ENCODE results near the gene EXOC4.
A peak's percentile ranks its signal among the peaks of the same experiment; 100 is the strongest.

Gene EXOC4

DNA sequence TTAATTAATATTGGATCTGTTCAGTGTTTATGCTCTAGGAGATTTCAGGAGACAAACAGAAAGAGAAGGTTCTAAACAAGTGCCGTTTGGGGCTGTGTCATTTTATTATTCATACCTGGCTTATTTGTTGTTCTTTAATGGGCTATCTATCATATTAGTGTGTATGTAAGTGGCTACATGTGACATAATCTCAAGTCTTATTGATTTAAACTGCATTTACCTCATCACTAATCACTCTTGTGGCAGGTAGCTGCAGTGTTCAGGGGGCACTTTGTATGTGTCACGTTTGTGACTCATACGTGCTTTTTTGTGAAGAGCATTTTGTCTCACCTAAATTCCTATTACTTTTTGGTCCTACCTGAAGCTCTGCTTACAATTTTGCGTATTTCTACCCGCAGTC is 95.4 kb downstream of the EXOC4 start:
- WGBS, result 91% methylated on average over 5 of the region's 5 CpGs
- H3K27me3 ChIP-seq (ENCODE audit: insufficient read depth, low read length), result no peaks in the 10 kb centered on the region
- H3K4me1 ChIP-seq (ENCODE audit: insufficient read depth, low read length), result peaks cover 27% of the 10 kb centered on the region
- H3K9ac ChIP-seq (ENCODE audit: low read depth, low read length), result no peak overlapping the region
- H3K9me3 ChIP-seq (ENCODE audit: insufficient read depth, low read depth, low read length), result peaks cover 17% of the 10 kb centered on the region; the same call in 1 of the 2 replicates
- H3K36me3 ChIP-seq (ENCODE audit: insufficient read depth, low read length), result 0 out of 2 replicates have a peak, but pooled peaks cover 5% of the 10 kb centered on the region
- no peak overlapping the region for H3K4me3 ChIP-seq (ENCODE audit: low read length)
- no peak overlapping the region for H3K27ac ChIP-seq (ENCODE audit: low read depth, low read length)

DNA sequence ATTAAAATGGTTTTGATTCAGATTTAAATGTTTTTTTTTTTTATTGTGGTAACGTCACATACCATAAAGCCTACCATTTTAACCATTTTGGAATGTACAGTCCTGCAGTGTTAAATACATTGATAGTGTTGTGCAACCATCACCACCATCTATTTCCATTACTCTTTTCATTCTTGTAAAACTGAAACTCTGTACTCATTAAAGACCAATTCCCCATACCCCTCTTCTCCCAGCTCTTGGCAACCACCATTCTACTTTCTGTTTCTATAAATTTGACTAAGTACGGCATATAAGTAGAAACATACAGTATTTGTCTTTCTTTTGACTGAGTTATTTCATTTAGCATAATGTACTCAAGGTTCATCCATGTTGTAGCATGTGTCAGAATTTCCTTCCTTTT is 96.2 kb downstream of the EXOC4 start:
- Histone ChIP-seq H3K36me3 (ENCODE audit: insufficient read depth, low read length) (0 out of 2 replicates have a peak, but pooled peaks cover 5% of the 10 kb centered on the region), H3K9ac (ENCODE audit: low read depth, low read length) (no peak overlapping the region), H3K4me3 (ENCODE audit: low read length) (no peak overlapping the region), H3K4me1 (ENCODE audit: insufficient read depth, low read length) (peaks cover 27% of the 10 kb centered on the region), H3K27ac (ENCODE audit: low read depth, low read length) (no peak overlapping the region), H3K27me3 (ENCODE audit: insufficient read depth, low read length) (no peaks in the 10 kb centered on the region), H3K9me3 (ENCODE audit: insufficient read depth, low read depth, low read length) (peaks cover 22% of the 10 kb centered on the region; the same call in 1 of the 2 replicates)
- 75% methylated on average over 1 of the region's 2 CpGs for WGBS

DNA sequence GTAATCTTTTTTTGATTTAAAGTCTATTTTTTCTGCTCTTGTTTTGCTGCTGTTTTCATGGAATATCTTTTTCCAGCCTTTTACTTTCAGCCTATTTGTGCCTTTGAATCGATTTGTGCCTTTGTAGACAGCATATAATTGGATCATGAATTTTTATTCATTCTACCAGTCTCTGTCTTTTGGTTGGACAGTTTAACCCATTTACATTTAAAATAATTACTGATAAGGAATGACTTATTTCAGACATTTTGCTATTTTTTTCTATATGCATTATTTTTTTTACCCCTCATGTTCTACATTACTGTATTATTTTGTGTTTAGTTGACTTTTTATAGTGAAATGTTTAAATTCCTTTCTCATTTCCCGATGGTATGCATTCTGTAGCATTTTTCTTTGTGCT is 99.6 kb downstream of the EXOC4 start:
- no peak overlapping the region for H3K27ac ChIP-seq (ENCODE audit: low read depth, low read length)
- peaks cover 22% of the 10 kb centered on the region; the same call in 1 of the 2 replicates for H3K9me3 ChIP-seq (ENCODE audit: insufficient read depth, low read depth, low read length)
- no peak overlapping the region for H3K9ac ChIP-seq (ENCODE audit: low read depth, low read length)
- WGBS, result 100% methylated on average over 1 of the region's 2 CpGs
- no peak overlapping the region for H3K4me3 ChIP-seq (ENCODE audit: low read length)
- H3K4me1 ChIP-seq (ENCODE audit: insufficient read depth, low read length), result peaks cover 17% of the 10 kb centered on the region
- H3K27me3 ChIP-seq (ENCODE audit: insufficient read depth, low read length), result no peaks in the 10 kb centered on the region
- H3K36me3 ChIP-seq (ENCODE audit: insufficient read depth, low read length), result peaks cover 5% of the 10 kb centered on the region; the same call in 1 of the 2 replicates

DNA sequence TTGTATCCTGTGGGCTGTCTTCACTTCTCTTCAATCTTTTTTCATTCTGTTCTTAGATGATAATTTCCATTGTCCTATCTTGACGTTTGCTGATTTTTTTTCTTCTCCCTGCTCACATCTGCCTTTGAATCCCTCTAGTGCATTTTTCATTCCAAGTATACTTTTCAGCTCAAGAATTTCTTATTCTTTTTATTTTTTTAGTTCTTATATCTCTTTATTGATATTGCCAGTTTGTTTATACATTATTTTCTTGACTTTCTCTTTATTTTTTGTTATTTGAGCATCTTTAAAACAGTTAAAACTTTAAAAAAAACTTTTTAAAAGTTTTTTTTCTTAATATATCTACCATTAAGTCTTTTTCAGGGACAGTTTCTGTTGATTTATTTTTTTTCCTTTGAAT is 100.9 kb downstream of the EXOC4 start:
- peaks cover 5% of the 10 kb centered on the region; the same call in 1 of the 2 replicates for H3K36me3 ChIP-seq (ENCODE audit: insufficient read depth, low read length)
- H3K9me3 ChIP-seq (ENCODE audit: insufficient read depth, low read depth, low read length), result peaks cover 22% of the 10 kb centered on the region; the same call in 1 of the 2 replicates
- peaks cover 21% of the 10 kb centered on the region for H3K4me1 ChIP-seq (ENCODE audit: insufficient read depth, low read length)
- no peak overlapping the region for H3K27ac ChIP-seq (ENCODE audit: low read depth, low read length)
- no peak overlapping the region for H3K4me3 ChIP-seq (ENCODE audit: low read length)
- H3K27me3 ChIP-seq (ENCODE audit: insufficient read depth, low read length), result no peaks in the 10 kb centered on the region
- WGBS, result 89% methylated on average over 1 of the region's 1 CpG
- no peak overlapping the region for H3K9ac ChIP-seq (ENCODE audit: low read depth, low read length)

DNA sequence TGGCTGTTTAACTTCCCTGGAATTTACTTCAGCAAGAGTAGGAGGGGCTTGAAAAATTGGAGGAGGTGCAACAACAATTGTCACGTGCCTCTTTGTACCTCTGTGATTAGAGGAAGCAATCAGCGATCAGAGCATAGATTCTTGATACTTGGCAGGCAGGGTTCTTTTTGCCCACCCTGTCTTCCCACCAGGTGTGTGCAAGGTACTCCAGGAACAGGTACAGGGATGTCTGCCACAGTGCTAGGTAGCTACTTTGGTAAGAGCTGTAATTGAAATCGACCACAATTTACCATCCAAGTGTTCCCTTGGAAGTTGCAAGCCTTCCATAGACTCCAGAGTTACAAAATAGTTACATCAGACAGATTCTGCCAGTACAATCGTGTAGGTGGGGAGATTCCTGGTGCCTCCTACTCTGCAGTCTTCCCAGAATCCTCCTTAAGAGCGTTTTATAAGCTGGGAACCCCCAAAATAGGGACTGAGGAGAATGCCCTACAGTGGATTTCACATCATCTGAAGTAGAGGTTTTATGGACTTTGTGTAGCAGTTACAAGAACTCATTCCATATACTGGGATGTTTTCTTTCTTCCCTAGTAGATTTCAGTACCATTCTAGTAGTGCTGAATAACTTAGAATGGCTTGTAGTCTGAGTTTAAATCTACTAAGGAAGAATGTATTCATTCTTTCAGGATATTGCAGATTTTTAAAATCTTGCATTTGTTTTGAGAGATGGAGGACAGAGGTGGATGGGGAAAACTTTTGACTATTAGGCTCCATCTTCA is 101.9 kb downstream of the EXOC4 start:
- H3K4me3 ChIP-seq (ENCODE audit: low read length), result no peak overlapping the region
- no peak overlapping the region for H3K27ac ChIP-seq (ENCODE audit: low read depth, low read length)
- no peak overlapping the region for H3K9ac ChIP-seq (ENCODE audit: low read depth, low read length)
- H3K4me1 ChIP-seq (ENCODE audit: insufficient read depth, low read length), result peaks cover 30% of the 10 kb centered on the region
- H3K9me3 ChIP-seq (ENCODE audit: insufficient read depth, low read depth, low read length), result peaks cover 22% of the 10 kb centered on the region; the same call in 1 of the 2 replicates
- WGBS, result 88% methylated on average over 5 of the region's 5 CpGs
- H3K27me3 ChIP-seq (ENCODE audit: insufficient read depth, low read length), result no peaks in the 10 kb centered on the region
- peaks cover 5% of the 10 kb centered on the region; the same call in 1 of the 2 replicates for H3K36me3 ChIP-seq (ENCODE audit: insufficient read depth, low read length)

DNA sequence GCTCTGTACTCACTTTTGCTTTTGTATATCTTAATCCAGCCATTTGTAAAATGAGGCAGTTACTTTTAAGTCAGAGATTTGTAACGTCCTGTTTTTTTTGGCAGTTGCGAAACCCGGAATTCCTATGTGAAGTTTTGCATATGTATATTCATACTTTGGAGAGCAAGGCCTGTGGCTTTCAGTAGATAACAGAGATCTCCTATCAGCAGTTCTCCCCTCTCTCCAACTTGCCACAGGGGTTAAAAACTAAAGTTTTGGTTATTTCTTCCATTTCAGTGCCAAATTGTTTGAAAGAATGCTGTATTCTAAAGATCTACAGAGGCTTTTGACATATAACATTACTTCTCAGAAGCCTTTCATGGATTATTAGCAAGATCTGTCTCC is 102.4 kb downstream of the EXOC4 start:
- Histone ChIP-seq H3K4me1 (ENCODE audit: insufficient read depth, low read length) (peaks cover 36% of the 10 kb centered on the region), H3K27ac (ENCODE audit: low read depth, low read length) (no peak overlapping the region), H3K9ac (ENCODE audit: low read depth, low read length) (no peak overlapping the region), H3K4me3 (ENCODE audit: low read length) (no peak overlapping the region), H3K27me3 (ENCODE audit: insufficient read depth, low read length) (no peaks in the 10 kb centered on the region), H3K36me3 (ENCODE audit: insufficient read depth, low read length) (peaks cover 5% of the 10 kb centered on the region; the same call in 1 of the 2 replicates), H3K9me3 (ENCODE audit: insufficient read depth, low read depth, low read length) (peaks cover 22% of the 10 kb centered on the region; the same call in 1 of the 2 replicates)
- WGBS, result 52% methylated on average over 3 of the region's 3 CpGs

DNA sequence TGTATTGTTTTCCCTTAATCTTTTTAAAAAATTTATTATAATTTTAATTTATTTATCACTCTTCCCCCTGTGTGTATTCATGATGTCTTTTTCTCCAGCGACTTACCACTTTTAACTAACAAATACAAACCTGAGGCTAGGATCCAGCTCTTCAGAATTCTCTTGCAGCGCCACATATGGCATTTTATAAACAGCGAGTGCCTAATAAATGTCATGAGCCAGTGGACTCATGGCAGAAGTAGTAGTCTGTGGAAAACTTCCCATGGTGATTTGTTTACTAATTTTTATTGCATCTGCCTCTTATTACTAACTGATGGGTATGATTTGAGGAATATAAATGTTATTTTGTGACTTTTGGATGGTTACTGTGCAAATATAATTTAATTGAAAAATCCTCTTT is 102.9 kb downstream of the EXOC4 start:
- no peak overlapping the region for H3K4me3 ChIP-seq (ENCODE audit: low read length)
- peaks cover 6% of the 10 kb centered on the region; the same call in 1 of the 2 replicates for H3K36me3 ChIP-seq (ENCODE audit: insufficient read depth, low read length)
- H3K9me3 ChIP-seq (ENCODE audit: insufficient read depth, low read depth, low read length), result peaks cover 22% of the 10 kb centered on the region; the same call in 1 of the 2 replicates
- no peak overlapping the region for H3K27ac ChIP-seq (ENCODE audit: low read depth, low read length)
- H3K9ac ChIP-seq (ENCODE audit: low read depth, low read length), result no peak overlapping the region
- H3K4me1 ChIP-seq (ENCODE audit: insufficient read depth, low read length), result peaks cover 39% of the 10 kb centered on the region
- no peaks in the 10 kb centered on the region for H3K27me3 ChIP-seq (ENCODE audit: insufficient read depth, low read length)
- 92% methylated on average over 3 of the region's 3 CpGs for WGBS

DNA sequence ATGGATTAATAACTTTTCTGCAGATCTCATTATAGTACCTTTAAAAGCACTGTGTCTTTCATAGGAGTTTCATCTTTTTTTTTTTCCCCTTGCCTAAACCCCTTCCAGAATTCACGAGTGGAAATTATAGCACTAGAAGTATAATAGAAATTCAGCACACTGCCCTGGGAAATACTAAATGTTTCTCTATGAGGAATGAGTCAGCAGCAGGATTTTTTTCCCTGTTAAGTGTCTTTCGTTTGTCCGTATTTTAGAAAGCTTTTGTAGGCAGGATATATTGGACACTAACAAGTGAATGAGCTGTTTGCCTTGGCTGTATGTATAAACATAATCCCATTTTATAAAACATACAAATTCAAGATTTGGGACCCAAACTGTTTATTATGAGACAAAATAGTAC is 105.8 kb downstream of the EXOC4 start:
- peak overlapping the region; percentile 46 for H3K27ac ChIP-seq (ENCODE audit: low read depth, low read length)
- peaks cover under 1% of the 10 kb centered on the region; the same call in 1 of the 2 replicates for H3K9me3 ChIP-seq (ENCODE audit: insufficient read depth, low read depth, low read length)
- WGBS, result 90% methylated on average over 2 of the region's 3 CpGs
- no peak overlapping the region for H3K4me3 ChIP-seq (ENCODE audit: low read length)
- H3K4me1 ChIP-seq (ENCODE audit: insufficient read depth, low read length), result peaks cover 39% of the 10 kb centered on the region
- no peak overlapping the region for H3K9ac ChIP-seq (ENCODE audit: low read depth, low read length)
- peaks cover 7% of the 10 kb centered on the region; the same call in 1 of the 2 replicates for H3K36me3 ChIP-seq (ENCODE audit: insufficient read depth, low read length)
- no peaks in the 10 kb centered on the region for H3K27me3 ChIP-seq (ENCODE audit: insufficient read depth, low read length)

DNA sequence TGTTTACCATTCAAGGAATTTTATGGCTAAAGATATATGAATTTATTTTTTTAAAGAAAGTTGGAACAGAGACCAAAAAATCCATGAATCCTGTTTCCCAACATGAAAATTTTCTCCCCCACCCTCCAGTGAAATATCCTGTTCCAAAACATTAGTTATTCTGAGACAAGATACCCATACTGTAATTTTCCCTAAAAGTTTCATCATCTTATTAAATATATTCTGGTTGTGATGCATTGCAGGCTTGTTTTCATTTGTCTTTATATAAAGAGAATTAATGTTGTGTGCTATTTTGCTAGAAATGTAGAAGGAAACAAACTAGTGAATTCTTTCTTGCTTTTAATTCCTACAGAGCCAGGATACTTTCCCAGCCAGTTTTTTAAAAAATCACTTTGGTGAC is 106.6 kb downstream of the EXOC4 start:
- no peak overlapping the region for H3K9ac ChIP-seq (ENCODE audit: low read depth, low read length)
- H3K36me3 ChIP-seq (ENCODE audit: insufficient read depth, low read length), result peaks cover 7% of the 10 kb centered on the region; the same call in 1 of the 2 replicates
- H3K27ac ChIP-seq (ENCODE audit: low read depth, low read length), result no peak overlapping the region

DNA sequence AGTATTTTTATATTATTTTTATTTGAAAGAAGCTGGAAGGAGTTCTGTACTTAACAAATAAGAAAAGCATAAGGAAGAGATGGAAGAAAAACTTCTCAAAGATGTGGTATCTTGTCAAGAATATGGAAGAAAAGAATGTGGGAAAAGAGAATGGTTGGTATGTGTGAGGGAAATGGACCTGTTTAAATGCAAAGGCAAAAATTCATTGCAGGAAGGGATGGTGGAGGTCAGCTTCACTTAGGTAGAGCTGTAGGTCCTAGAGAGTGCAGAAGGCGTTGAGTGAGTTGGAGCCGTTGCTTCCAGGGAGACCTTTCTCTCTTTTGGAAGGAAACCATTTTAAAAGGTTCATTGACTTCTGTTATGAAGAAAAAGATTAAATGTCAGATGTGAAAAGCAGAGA is 107.3 kb downstream of the EXOC4 start:
- no peaks in the 10 kb centered on the region for H3K9me3 ChIP-seq (ENCODE audit: insufficient read depth, low read depth, low read length)
- H3K27me3 ChIP-seq (ENCODE audit: insufficient read depth, low read length), result no peaks in the 10 kb centered on the region
- H3K4me3 ChIP-seq (ENCODE audit: low read length), result no peak overlapping the region
- peaks cover 26% of the 10 kb centered on the region for H3K4me1 ChIP-seq (ENCODE audit: insufficient read depth, low read length)
- no peak overlapping the region for H3K9ac ChIP-seq (ENCODE audit: low read depth, low read length)
- WGBS, result 79% methylated on average over 2 of the region's 2 CpGs
- peak overlapping the region; percentile 63; the same call in 1 of the 2 replicates for H3K27ac ChIP-seq (ENCODE audit: low read depth, low read length)
- H3K36me3 ChIP-seq (ENCODE audit: insufficient read depth, low read length), result peaks cover 7% of the 10 kb centered on the region; the same call in 1 of the 2 replicates

More for the DNA sequence above, 106.6 kb downstream of the EXOC4 start:
- Histone ChIP-seq H3K27me3 (ENCODE audit: insufficient read depth, low read length) (no peaks in the 10 kb centered on the region), H3K4me3 (ENCODE audit: low read length) (no peak overlapping the region), H3K4me1 (ENCODE audit: insufficient read depth, low read length) (peaks cover 34% of the 10 kb centered on the region), H3K9me3 (ENCODE audit: insufficient read depth, low read depth, low read length) (no peaks in the 10 kb centered on the region)

DNA sequence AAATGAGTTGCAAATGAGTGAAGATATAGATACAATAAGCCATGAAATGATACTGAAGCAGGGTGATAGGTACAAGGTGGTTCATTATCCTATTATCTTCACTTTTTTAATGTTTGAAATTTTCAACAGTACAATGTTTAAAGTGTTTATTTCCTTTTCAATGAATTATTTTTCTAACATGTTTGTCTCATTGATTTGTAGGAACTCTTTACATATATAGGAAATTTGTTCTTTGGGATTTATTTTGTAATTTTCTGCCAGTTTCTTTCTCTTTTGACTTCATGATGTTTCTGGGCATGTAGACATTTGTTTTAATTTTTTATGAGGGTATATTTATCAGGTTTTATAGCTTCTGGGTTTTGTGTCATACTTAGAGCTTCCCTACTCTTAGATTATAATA is 108.9 kb downstream of the EXOC4 start:
- peaks cover 22% of the 10 kb centered on the region for H3K4me1 ChIP-seq (ENCODE audit: insufficient read depth, low read length)
- H3K9me3 ChIP-seq (ENCODE audit: insufficient read depth, low read depth, low read length), result no peaks in the 10 kb centered on the region
- H3K27ac ChIP-seq (ENCODE audit: low read depth, low read length), result no peak overlapping the region
- no peaks in the 10 kb centered on the region for H3K27me3 ChIP-seq (ENCODE audit: insufficient read depth, low read length)
- H3K9ac ChIP-seq (ENCODE audit: low read depth, low read length), result no peak overlapping the region
- no peak overlapping the region for H3K4me3 ChIP-seq (ENCODE audit: low read length)
- H3K36me3 ChIP-seq (ENCODE audit: insufficient read depth, low read length), result peaks cover 7% of the 10 kb centered on the region; the same call in 1 of the 2 replicates
